Peyer's patch (tissue), 4 donors: ENCODE results near the gene LGI2.

ENCODE experiments used
- CTCF ChIP-seq, 6 experiments: fragments of 450-650 bp in 4 of 6; fragments of 200-600 bp in 2 of 6; sonication (generic) in 1 of 6; IDR thresholded peaks; one replicate each; pipeline ENCODE4 v1.5.1; 2017 to 2019; ENCODE audit warnings: antibody characterized with exemption in 6 of 6, mild to moderate bottlenecking in 3 of 6, moderate library complexity in 1 of 6
- POLR2A ChIP-seq, 2 donors: fragments of 450-650 bp; IDR thresholded peaks; one replicate each; pipeline ENCODE4 v1.5.1; 2017; ENCODE audit warnings: antibody characterized with exemption in 2 of 2, mild to moderate bottlenecking in 2 of 2, moderate library complexity in 2 of 2

- TF ChIP-seq CTCF (IDR thresholded peaks at IDR 0.05): no peak
- TF ChIP-seq POLR2A (IDR thresholded peaks at IDR 0.05): no peak
These were observed 45.9 kb downstream of the LGI2 start for GRCh38 chr4:24984602-24985532.
